GM18870 (cell line): ENCODE data around the gene KLHL18.
A peak's percentile ranks its signal among the peaks of the same experiment; 100 is the strongest.
"Not testable (repeated sequence)": the region's sequence is repeated elsewhere in the genome, so short reads cannot be mapped to it uniquely, and the experiment has no call there.

Experiments
- ATAC-seq: cut with Tn5 transposase; IDR thresholded peaks from one replicate; pipeline ENCODE4 v1.9.1; 2021; ENCODE audit warnings: moderate library complexity; ENCODE audit not compliant: unreplicated experiment

KLHL18 gene

GRCh38 chr3:47356201-47356600, 73.5 kb downstream of the KLHL18 start:
- no peak for ATAC-seq

GRCh38 chr3:47359323-47359722, 76.6 kb downstream of the KLHL18 start:
- no peak for ATAC-seq

- ATAC-seq, result not testable (repeated sequence)
Measured at GRCh38 chr3:47360110-47360517, 77.4 kb downstream of the KLHL18 start.

- ATAC-seq, result no peak
Measured at GRCh38 chr3:47362701-47363100, 80.0 kb downstream of the KLHL18 start.

GRCh38 chr3:47365213-47366153, 82.7 kb downstream of the KLHL18 start:
- no peak for ATAC-seq

- ATAC-seq, result no peak
Measured at GRCh38 chr3:47366833-47367232, 84.1 kb downstream of the KLHL18 start.

- no peak for ATAC-seq
Measured at GRCh38 chr3:47367631-47368030, 84.9 kb downstream of the KLHL18 start.

GRCh38 chr3:47370020-47370419, 87.3 kb downstream of the KLHL18 start:
- not testable (repeated sequence) for ATAC-seq

GRCh38 chr3:47370887-47371697, 88.3 kb downstream of the KLHL18 start:
- ATAC-seq, result no peak

GRCh38 chr3:47374587-47374986, 91.8 kb downstream of the KLHL18 start:
- ATAC-seq, result no peak

GRCh38 chr3:47376393-47376792, 93.6 kb downstream of the KLHL18 start:
- no peak for ATAC-seq

GRCh38 chr3:47377186-47377585, 94.4 kb downstream of the KLHL18 start:
- ATAC-seq, result no peak

- no peak for ATAC-seq
Measured at GRCh38 chr3:47378869-47379268, 96.1 kb downstream of the KLHL18 start.

- ATAC-seq, result no peak
Measured at GRCh38 chr3:47379411-47379899, 96.7 kb downstream of the KLHL18 start.

- ATAC-seq, result no peak
Measured at GRCh38 chr3:47380026-47380600, 97.4 kb downstream of the KLHL18 start.

- peak; percentile 77 for ATAC-seq
Measured at GRCh38 chr3:47380601-47381316, 98.0 kb downstream of the KLHL18 start, which contains the start of gene PTPN23. Gene PTPN23, plus strand, starts transcription at chr3:47381021. Its CDS starts 76 bp downstream, at chr3:47381097.

- ATAC-seq, result peak; percentile 36
Measured at GRCh38 chr3:47381317-47382157, 98.8 kb downstream of the KLHL18 start.

GRCh38 chr3:47384425-47384824, 101.7 kb downstream of the KLHL18 start:
- no peak for ATAC-seq

GRCh38 chr3:47385007-47385406, 102.3 kb downstream of the KLHL18 start:
- no peak for ATAC-seq

GRCh38 chr3:47385796-47386195, 103.1 kb downstream of the KLHL18 start:
- ATAC-seq, result no peak
